ENCODE results near the gene ZNF341. TPM values are rescaled to one million over a fixed set of nuclear protein-coding genes. Genes with fewer than 3 reads are reported as not detected.

Gene ZNF341
- total and polyA plus RNA-seq, 2 of the 8 experiments (the other 6 are each of a cell fraction or from before 2014, with no cell fraction given), result 5.8 to 6.4 TPM

- TF ChIP-seq CTCF (IDR thresholded peaks at IDR 0.05; ENCODE audit: control extremely low read depth in 1 of 3, insufficient read depth in 1 of 3, low read depth in 1 of 3, low read length in 3 of 3) (no peak), SIN3A (conservative IDR thresholded peaks at IDR 0.05 in 1 of 2, IDR thresholded peaks at IDR 0.05 in 1 of 2; ENCODE audit: low read depth in 1 of 2, low read length in 2 of 2) (0 out of 4 replicates have a peak, but pooled peaks have one; percentile 9 to 25), CHD7 (IDR thresholded peaks at IDR 0.05; ENCODE audit: insufficient replicate concordance, low read length) (no peak), HDAC6 (IDR thresholded peaks at IDR 0.05; ENCODE audit: low read depth, low read length) (no peak), JUND (IDR thresholded peaks at IDR 0.05; ENCODE audit: low read length) (no peak; the same call in 1 of the 2 replicates), SIRT6 (IDR thresholded peaks at IDR 0.05; ENCODE audit: low read length) (no peak), BACH1 (IDR thresholded peaks at IDR 0.05; ENCODE audit: low read length) (no peak)
Measured at GRCh38 chr20:33685328-33686099, 46.3 kb upstream of the ZNF341 start (continued).

Data from H1 (cell line).